Measurements from ENCODE around the gene KIRREL3. TPM values are rescaled to one million over a fixed set of nuclear protein-coding genes. Genes with fewer than 3 reads are reported as not detected.

Gene KIRREL3
- polyA plus RNA-seq, 4 donors: 1.5 to 2.1 (median 2.0) TPM

DNA sequence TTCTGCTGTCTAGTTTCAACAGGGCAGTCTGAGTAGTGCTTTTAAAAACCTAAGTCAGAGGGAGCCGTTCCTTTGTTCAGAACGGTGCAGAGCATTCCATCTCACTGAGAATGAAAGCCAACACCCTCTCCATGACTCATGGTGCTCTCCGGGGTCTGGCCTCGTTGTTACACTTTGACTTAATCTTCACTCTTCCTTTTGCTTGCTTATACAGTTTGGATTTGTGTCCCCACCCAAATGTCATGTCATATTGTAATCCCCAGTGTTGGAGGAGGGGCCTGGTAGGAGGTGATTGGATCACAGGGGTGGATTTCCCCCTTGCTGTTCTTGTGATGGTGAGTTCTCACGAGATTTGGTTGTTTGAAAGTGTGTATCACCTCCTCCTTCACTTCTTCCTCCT is 352.8 kb downstream of the KIRREL3 start:
- no peak for DNase-seq (ENCODE audit: low read depth in 4 of 4, low spot score in 2 of 4)

- no peak for DNase-seq (ENCODE audit: low read depth in 4 of 4, low spot score in 2 of 4)
These were observed 353.6 kb downstream of the KIRREL3 start for GRCh38 chr11:126646701-126647557.

DNA sequence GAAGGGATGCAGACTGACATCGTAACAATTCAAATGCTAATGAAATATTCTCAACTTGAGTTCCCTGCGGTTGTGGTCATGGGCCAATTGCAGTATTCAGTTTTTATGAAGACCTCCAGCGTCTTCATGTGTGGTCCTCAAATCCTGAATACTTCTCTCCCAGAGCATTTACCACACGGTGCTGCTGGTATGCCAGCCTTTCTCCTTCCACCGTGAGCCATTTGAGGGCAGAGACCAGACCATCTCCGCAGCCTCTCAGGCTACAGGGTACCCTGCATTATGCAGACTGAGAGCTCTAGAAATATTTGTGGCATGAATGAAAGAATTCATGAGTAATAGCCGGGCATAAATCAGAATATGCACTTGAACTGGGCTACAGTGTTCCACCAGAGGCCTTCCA is 355.4 kb downstream of the KIRREL3 start:
- no peak for DNase-seq (ENCODE audit: low read depth in 4 of 4, low spot score in 2 of 4)

GRCh38 chr11:126640186-126640585 is 360.4 kb downstream of the KIRREL3 start:
- no peak for DNase-seq (ENCODE audit: low read depth in 4 of 4, low spot score in 2 of 4)

DNA sequence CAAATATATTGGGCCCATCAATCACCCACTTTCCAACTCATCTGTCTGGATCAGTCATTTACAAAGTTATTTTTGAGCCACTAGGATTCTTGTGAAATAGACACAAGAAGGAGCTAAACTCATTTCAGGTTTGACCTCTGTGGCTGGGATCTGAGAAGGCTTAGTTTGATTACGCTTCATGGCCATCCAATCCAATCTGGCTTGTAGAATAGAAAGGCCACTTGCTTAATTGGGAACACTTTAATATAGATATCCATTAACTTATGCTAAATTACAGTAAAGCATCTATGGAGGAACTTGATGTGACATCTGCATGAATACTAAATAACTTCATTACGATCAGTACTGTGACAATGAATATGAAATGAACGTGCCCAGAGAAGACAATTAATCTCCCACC is 360.9 kb downstream of the KIRREL3 start:
- no peak for DNase-seq (ENCODE audit: low read depth in 4 of 4, low spot score in 2 of 4)

- DNase-seq (ENCODE audit: low read depth in 4 of 4, low spot score in 2 of 4): no peak
These were observed 361.9 kb downstream of the KIRREL3 start for GRCh38 chr11:126638648-126639047.

DNA sequence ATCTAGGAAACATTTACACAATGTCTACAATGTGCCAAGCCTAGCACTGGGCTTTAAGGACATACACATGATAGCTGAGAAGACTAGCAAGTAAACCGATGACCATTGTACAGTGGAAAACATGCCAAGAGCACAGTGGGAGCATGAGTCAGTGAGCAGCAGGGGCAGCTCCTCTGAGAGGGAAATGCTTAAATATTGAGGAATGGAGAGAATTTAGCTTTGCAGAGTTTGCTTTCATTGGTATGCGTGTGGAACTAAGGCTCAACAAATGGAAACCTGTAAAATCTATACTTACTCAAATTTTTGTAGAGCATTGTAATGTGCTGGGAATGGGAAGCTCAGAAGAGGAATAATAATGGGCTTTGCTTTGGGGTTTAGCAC is 362.8 kb downstream of the KIRREL3 start:
- DNase-seq (ENCODE audit: low read depth in 4 of 4, low spot score in 2 of 4): no peak

DNA sequence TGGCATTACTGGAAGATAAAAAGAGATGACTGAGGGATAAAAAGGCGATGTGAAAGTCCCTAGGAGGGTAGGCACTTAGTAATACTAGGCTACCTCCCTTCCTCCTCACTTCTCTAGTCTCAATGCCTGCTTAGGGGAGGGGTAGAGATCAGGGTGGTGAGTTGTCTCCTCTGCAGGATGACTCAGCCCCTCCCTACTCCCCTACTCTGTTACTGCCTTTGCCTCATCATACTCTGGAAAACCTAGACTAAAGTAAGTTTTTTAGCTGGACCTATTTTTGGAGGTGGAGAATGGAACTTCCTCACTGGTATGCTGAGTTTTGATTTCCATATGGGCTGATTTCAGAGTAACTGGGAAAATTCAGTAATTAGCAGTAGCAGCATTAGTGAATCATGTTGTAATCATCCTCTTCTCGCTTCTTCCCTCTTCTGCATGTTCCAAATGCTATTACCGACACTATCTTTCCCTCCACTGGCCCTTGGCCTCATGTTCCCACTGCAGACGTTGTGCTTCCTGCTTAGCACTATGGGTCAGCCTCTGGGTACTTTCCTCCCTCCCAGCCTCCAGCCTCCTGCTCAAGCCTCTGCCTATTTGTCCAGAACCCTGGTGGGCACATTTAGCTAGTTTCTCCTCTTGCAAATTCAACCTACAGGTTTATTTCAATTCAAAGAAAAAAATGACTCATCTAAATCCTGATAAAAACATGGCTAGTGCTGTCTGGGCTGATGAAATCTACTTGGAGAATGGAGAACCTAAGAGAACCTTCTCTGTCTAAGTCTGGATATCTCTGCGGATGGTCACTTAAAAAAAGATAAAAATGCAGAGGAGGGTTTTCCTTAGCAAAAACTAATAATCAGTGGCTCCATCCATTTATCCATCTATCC is 363.4 kb downstream of the KIRREL3 start:
- DNase-seq (ENCODE audit: low read depth in 4 of 4, low spot score in 2 of 4): no peak

DNA sequence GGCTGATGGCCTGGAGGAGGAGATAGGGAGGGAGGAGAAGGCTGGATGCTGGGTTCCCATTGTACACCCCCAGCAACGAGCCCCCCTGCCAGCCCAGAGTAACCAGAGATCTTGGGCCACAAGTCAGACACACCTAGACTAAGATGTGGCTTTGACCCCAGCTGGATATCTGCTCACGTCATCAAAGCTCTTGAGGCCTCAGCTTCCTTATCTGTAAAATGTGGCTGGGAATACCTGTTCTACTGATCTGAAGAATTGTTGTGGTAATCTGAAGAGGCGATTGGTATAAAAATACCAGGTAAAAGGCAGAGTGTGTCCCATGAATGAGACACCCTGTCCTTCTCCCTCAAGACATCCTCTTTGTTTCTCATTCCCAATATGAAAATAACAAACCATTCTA is 365.1 kb downstream of the KIRREL3 start:
- no peak for DNase-seq (ENCODE audit: low read depth in 4 of 4, low spot score in 2 of 4)

GRCh38 chr11:126634963-126635362 is 365.6 kb downstream of the KIRREL3 start:
- DNase-seq (ENCODE audit: low read depth in 4 of 4, low spot score in 2 of 4): no peak

DNA sequence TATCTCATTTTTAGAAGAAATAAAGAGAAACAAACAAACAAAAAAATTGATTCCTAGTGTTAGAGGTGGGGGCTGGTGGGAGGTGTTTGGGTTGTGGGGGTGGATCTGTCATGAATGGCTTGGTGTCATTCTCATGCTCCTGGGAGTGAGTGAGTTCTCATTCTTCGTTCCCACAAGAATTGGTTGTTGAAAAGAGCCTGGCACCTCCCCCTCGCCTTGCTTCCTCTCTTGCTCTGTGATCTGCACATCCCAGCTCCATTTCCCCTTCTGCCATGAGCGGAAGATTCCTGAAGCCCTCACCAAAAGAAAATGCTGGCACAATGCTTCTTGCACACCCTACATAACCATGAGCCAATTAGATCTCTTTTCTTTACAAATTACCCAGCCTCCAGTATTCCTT is 367.2 kb downstream of the KIRREL3 start:
- DNase-seq (ENCODE audit: low read depth in 4 of 4, low spot score in 2 of 4): no peak

DNA sequence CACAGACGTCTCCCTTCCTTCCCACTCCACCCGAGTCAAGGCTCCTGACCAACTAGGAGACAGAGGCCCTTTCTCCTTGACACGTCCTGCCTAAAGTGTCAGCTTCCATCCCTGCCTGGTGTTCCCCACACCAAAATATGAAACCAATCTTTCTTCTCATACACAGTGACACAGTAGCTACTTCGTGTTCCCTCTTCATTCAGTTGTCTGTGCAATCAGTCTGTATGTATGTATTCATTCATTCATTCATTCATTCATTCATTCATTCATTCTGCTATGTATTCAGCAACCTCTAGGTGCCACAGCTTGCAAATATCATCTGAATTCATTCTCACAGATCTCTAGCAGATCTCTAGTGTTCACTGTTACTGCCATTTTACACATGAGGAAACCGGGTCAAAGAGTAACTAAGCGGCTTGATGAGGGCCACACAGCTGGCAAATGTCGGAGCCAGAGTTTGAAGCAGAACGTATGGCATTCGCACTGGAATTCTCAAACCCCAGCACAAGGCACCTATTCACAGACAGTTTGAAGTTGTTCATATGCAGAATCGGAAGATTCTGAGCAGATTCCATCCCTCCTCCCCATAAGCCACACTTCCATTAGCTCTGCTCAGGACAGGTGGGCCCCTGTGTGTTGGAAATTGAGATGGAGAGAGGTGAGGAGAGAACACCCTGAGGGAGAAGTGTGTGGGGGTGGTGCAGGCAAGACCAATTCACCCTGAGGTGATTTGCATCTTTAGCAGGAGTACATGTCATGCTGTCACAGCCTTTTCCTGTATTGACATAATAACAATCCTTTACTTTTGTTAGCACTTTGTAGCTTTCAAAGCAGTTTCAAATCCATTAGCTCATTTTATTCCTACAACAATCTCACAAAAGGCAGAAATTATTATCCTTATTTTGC is 369.4 kb downstream of the KIRREL3 start:
- no peak for DNase-seq (ENCODE audit: low read depth in 4 of 4, low spot score in 2 of 4)

- no peak for DNase-seq (ENCODE audit: low read depth in 4 of 4, low spot score in 2 of 4)
These were observed 370.1 kb downstream of the KIRREL3 start for GRCh38 chr11:126630488-126630887.

GRCh38 chr11:126628790-126629621 is 371.6 kb downstream of the KIRREL3 start:
- no peak for DNase-seq (ENCODE audit: low read depth in 4 of 4, low spot score in 2 of 4)

DNA sequence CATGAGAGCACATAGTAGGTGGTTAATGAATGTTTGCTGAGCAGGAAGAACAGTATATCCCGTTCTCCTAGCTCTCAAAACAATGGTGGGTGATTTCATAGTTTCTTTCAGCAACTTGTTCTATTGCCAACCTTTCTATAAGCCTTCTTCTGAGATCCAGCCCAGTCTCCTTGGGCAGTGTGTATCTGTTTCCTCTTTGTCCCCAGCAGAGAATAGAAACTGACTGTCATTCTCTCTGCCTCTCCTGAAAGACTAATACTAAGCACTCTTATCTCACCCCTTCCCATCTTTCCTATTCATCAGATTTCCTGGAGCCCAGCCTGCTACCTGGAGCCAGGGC is 372.1 kb downstream of the KIRREL3 start:
- DNase-seq (ENCODE audit: low read depth in 4 of 4, low spot score in 2 of 4): no peak

DNA sequence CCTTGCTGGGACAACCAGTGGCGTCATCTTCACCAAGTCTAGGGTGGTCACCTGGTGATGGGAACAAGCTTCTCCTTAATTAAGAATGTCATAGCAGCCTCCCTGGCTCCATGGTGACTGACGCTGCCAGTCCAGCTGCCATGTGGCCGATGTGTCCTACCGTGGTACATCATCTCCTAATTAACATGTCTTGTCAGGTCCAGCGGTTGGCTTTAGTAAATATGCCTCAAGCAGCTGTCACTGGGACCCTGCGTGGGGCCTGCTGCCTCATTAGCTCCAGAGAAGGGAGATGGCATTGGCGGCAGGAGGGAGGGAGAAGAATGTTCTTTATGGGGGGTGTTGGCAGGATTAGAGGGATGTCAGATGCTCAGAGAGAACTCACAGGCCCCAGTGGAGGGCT is 373.1 kb downstream of the KIRREL3 start:
- no peak for DNase-seq (ENCODE audit: low read depth in 4 of 4, low spot score in 2 of 4)

GRCh38 chr11:126624506-126624905 is 376.1 kb downstream of the KIRREL3 start:
- no peak for DNase-seq (ENCODE audit: low read depth in 4 of 4, low spot score in 2 of 4)

- no peak for DNase-seq (ENCODE audit: low read depth in 4 of 4, low spot score in 2 of 4)
These were observed 381.1 kb downstream of the KIRREL3 start for GRCh38 chr11:126619516-126619915.

- no peak for DNase-seq (ENCODE audit: low read depth in 4 of 4, low spot score in 2 of 4)
These were observed 384.7 kb downstream of the KIRREL3 start for GRCh38 chr11:126615845-126616244.

DNA sequence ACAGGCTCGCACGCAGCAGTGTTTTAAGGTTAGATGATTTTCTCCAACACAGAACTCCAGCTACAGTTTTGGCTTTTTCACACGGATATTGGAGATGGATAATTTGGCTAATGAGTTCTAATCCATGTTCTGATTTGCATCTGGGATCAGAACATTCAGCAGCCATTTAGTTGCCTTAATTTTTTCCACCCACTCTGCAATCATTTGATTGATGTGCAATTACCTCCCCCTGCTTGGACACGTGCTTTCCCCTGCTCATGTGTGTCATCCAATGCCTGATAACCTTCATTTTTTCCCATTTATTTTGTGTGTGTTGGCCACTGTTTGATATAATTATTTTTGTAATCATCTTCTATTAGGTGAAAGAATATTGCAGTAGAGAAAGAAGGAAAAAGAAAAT is 387.3 kb downstream of the KIRREL3 start:
- no peak for DNase-seq (ENCODE audit: low read depth in 4 of 4, low spot score in 2 of 4)
